C4-2B (cell line): ENCODE data around the gene NHLRC1.

Experiments used
- ZFX ChIP-seq: fragments of 450-650 bp; IDR thresholded peaks from 2 replicates; pipeline ENCODE4 v1.6.1; 2017
- TF ChIP-seq, protein P1 (sequence below): fragments of 450-650 bp; conservative IDR thresholded peaks from 2 replicates; pipeline ENCODE4 v1.5.1; 2017; ENCODE audit warnings: mild to moderate bottlenecking

DNA sequence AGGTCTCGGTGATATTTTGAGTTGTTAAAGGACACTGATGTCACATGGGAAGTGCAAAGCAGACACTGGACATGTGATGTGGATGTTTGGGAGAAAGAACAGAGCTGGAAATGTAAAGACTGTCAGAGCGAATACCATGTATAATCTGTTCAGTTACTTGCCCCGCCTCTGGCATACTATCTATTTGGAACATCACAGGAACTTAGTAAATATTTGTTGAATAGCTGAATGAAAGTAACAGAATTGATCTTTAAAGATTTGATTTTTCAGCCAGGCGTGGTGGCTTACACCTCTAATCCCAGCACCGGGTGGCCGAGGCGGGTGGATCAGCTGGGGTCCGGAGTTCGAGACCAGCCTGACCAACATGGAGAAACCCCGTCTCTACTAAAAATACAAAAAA, 13.8 kb upstream of the NHLRC1 start:
- TF ChIP-seq, protein P1, sequence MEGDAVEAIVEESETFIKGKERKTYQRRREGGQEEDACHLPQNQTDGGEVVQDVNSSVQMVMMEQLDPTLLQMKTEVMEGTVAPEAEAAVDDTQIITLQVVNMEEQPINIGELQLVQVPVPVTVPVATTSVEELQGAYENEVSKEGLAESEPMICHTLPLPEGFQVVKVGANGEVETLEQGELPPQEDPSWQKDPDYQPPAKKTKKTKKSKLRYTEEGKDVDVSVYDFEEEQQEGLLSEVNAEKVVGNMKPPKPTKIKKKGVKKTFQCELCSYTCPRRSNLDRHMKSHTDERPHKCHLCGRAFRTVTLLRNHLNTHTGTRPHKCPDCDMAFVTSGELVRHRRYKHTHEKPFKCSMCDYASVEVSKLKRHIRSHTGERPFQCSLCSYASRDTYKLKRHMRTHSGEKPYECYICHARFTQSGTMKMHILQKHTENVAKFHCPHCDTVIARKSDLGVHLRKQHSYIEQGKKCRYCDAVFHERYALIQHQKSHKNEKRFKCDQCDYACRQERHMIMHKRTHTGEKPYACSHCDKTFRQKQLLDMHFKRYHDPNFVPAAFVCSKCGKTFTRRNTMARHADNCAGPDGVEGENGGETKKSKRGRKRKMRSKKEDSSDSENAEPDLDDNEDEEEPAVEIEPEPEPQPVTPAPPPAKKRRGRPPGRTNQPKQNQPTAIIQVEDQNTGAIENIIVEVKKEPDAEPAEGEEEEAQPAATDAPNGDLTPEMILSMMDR, result no peak
- TF ChIP-seq ZFX, result no peak
